Measurements from ENCODE around the gene CRB2.

DNA sequence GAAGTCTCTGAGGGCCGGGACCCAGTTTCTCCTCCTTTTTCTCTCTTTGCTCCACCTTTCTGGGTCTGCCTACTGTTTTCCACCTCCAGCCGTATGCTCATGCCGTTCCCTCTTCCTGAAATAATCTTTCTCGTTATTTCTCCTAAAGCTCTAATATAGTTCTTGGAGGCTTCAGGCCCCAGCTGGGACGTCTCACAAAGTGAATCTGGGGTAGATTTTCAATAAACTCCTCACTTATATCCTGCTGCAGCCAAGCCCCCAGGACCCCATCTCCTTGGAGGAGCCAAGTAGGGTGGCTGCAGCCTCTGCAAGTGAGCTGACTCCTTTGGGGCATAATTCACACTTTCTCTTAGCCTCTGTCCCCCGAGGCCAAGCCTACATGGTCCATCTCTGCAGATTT is 14.2 kb upstream of the CRB2 start:
- no peak for TF ChIP-seq POLR2A (IDR thresholded peaks at IDR 0.05)
- TF ChIP-seq, protein P1, sequence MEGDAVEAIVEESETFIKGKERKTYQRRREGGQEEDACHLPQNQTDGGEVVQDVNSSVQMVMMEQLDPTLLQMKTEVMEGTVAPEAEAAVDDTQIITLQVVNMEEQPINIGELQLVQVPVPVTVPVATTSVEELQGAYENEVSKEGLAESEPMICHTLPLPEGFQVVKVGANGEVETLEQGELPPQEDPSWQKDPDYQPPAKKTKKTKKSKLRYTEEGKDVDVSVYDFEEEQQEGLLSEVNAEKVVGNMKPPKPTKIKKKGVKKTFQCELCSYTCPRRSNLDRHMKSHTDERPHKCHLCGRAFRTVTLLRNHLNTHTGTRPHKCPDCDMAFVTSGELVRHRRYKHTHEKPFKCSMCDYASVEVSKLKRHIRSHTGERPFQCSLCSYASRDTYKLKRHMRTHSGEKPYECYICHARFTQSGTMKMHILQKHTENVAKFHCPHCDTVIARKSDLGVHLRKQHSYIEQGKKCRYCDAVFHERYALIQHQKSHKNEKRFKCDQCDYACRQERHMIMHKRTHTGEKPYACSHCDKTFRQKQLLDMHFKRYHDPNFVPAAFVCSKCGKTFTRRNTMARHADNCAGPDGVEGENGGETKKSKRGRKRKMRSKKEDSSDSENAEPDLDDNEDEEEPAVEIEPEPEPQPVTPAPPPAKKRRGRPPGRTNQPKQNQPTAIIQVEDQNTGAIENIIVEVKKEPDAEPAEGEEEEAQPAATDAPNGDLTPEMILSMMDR (IDR thresholded peaks at IDR 0.05) = no peak
